Endothelial cell of umbilical vein (primary cell): ENCODE results near the gene POU2AF1. TPM values are rescaled to one million over a fixed set of nuclear protein-coding genes. Genes with fewer than 3 reads are reported as not detected.

Experiments
- BruUV-seq: library from RNA; stranded (reverse); fragments of 400-500 nt; replicated peaks from 2 replicates; lab custom pipeline; 2021; lab: Mats Ljungman, UMichigan
- CTCF ChIA-PET: fragments of 300-600, 350-600 bp; sonication (Branson Sonifier 250); formaldehyde crosslinking; loops from one replicate; lab custom pipeline; 2021; ENCODE audit warnings: antibody characterized with exemption, inconsistent platforms; lab: Charles Lee
- POLR2A ChIA-PET: fragments of 300-600, 350-600 bp; sonication (Branson Sonifier 250); formaldehyde crosslinking; loops from one replicate; lab custom pipeline; 2021; ENCODE audit warnings: antibody characterized with exemption, inconsistent platforms; lab: Charles Lee
- DNase-seq: peaks from one replicate; pipeline ENCODE4 v3.0.0-alpha.2; 2011; ENCODE audit warnings: low read depth, low spot score
- FAIRE-seq: peaks from 2 replicates; lab custom pipeline; 2011; peaks lifted over from hg19 to GRCh38; lab: Jason Lieb, UNC
- H2AFZ ChIP-seq: 2 replicates; pipeline ENCODE4 v1.6.0; 2012; ENCODE audit warnings: low read depth, low read length, control low read depth, inconsistent platforms
- H3K27ac ChIP-seq: 2 replicates; pipeline ENCODE4 v1.5.1; 2011; ENCODE audit warnings: low read depth, mild to moderate bottlenecking, control low read depth, low read length, moderate library complexity; ENCODE audit not compliant: insufficient read depth
- H3K27me3 ChIP-seq, 2 experiments: 2 replicates each; pipeline versions ENCODE4 v1.6.0 to v1.6.1; 2011; ENCODE audit warnings: low read length in 2 of 2, mixed read lengths in 1 of 2; ENCODE audit not compliant: control insufficient read depth in 2 of 2, insufficient read depth in 2 of 2
- H3K36me3 ChIP-seq, 2 experiments: 2 replicates in 1 of 2; 3 replicates in 1 of 2; pipeline ENCODE4 v1.5.1; 2011; ENCODE audit warnings: low read length in 2 of 2, mild to moderate bottlenecking in 1 of 2, moderate library complexity in 1 of 2; ENCODE audit not compliant: control insufficient read depth in 2 of 2, insufficient read depth in 2 of 2; ENCODE audit errors: extremely low read depth in 1 of 2
- H3K4me1 ChIP-seq: 3 replicates; pipeline ENCODE4 v1.5.1; 2011; ENCODE audit warnings: mild to moderate bottlenecking, low read length; ENCODE audit not compliant: control insufficient read depth, insufficient read depth; ENCODE audit errors: extremely low read depth
- H3K4me2 ChIP-seq: 2 replicates; pipeline ENCODE4 v1.6.1; 2011; ENCODE audit warnings: low read length, control low read depth, mixed read lengths; ENCODE audit not compliant: insufficient read depth
- H3K4me3 ChIP-seq, 3 experiments: fragments of 200-600 bp in 1 of 3; sonication (generic), shearing (Covaris generic) in 1 of 3; replicated peaks in 1 of 3; 2 replicates each; pipeline ENCODE4 v1.5.1; 2011 to 2016; ENCODE audit warnings: control low read depth in 3 of 3, low read length in 3 of 3, mild to moderate bottlenecking in 2 of 3, inconsistent platforms in 1 of 3, low read depth in 1 of 3, moderate library complexity in 1 of 3; ENCODE audit not compliant: insufficient read depth in 1 of 3
- H3K79me2 ChIP-seq: 2 replicates; pipeline ENCODE4 v1.6.0; 2012; ENCODE audit warnings: low read length, inconsistent platforms; ENCODE audit not compliant: control insufficient read depth, insufficient read depth
- H3K9ac ChIP-seq: replicated peaks from 2 replicates; pipeline ENCODE3; 2011; ENCODE audit warnings: low read length, control low read depth; ENCODE audit not compliant: insufficient read depth; ENCODE audit errors: extremely low read depth
- H3K9me1 ChIP-seq: replicated peaks from 3 replicates; pipeline ENCODE4 v1.6.0; 2011; ENCODE audit warnings: mild to moderate bottlenecking, low read length; ENCODE audit not compliant: control insufficient read depth, insufficient read depth; ENCODE audit errors: extremely low read depth
- H3K9me3 ChIP-seq: replicated peaks from 2 replicates; pipeline ENCODE4 v1.5.1; 2012; ENCODE audit warnings: low read length, inconsistent platforms; ENCODE audit not compliant: control insufficient read depth, insufficient read depth
- H4K20me1 ChIP-seq: replicated peaks from 2 replicates; pipeline ENCODE3; 2011; ENCODE audit warnings: mild to moderate bottlenecking, low read length; ENCODE audit not compliant: control insufficient read depth, insufficient read depth; ENCODE audit errors: extremely low read depth
- EZH2 ChIP-seq: IDR thresholded peaks from 2 replicates; pipeline ENCODE4 v1.6.1; 2012; ENCODE audit warnings: borderline replicate concordance, low read depth, mild to moderate bottlenecking, moderate library complexity, low read length, inconsistent platforms; ENCODE audit not compliant: severe bottlenecking
- JUN ChIP-seq: IDR thresholded peaks from 2 replicates; pipeline ENCODE4 v1.6.1; 2011; ENCODE audit warnings: borderline replicate concordance, low read depth; ENCODE audit not compliant: insufficient read length, insufficient read depth
- MYC ChIP-seq: IDR thresholded peaks from one replicate; pipeline ENCODE4 v1.6.1; 2011; ENCODE audit warnings: mild to moderate bottlenecking, low read depth, low read length
- POLR2AphosphoS5 ChIP-seq: IDR thresholded peaks from 2 replicates; pipeline ENCODE4 v1.6.1; 2012; ENCODE audit warnings: low read depth, mild to moderate bottlenecking, control low read depth, low read length, moderate library complexity; ENCODE audit not compliant: insufficient read depth
- dilution Hi-C: fragments of 300-500 bp; cut with MboI; formaldehyde crosslinking; loops from one replicate; pipeline ENCODE4 v1.15.0; 2019; ENCODE audit warnings: low sequenced_read_pairs; ENCODE audit not compliant: extremely low pct_ligation_motif_present
- intact Hi-C: fragments of 100-400 bp; cut with micrococcal nuclease; formaldehyde crosslinking; loops from one replicate; pipeline ENCODE4 v1.10.0; 2022
- polyA plus RNA-seq, 4 experiments: library from polyadenylated mRNA; depleted of rRNA in 3 of 4; stranded (reverse) in 3 of 4; unstranded in 1 of 4; fragments of >200 nt; gene quantifications; 2 replicates each; pipeline versions ENCODE4 v1.2.1 to v1.2.3, GENCODE V29; 2011 to 2012; ENCODE audit warnings: missing spikeins in 1 of 4
- total RNA-seq: library from RNA; stranded (reverse); gene quantifications from 2 replicates; pipeline ENCODE4 v1.2.3, GENCODE V29; 2021
- TF ChIP-seq, protein P1 (sequence below), 2 donors: IDR thresholded peaks; 1 replicate in 1 of 2; 2 replicates in 1 of 2; pipeline ENCODE4 v1.5.1; 2011; ENCODE audit warnings: low read length in 2 of 2, mild to moderate bottlenecking in 2 of 2, moderate library complexity in 2 of 2, control low read depth in 1 of 2, inconsistent platforms in 1 of 2, low read depth in 1 of 2; ENCODE audit not compliant: insufficient read depth in 1 of 2; ENCODE audit errors: extremely low read depth in 1 of 2

The POU2AF1 gene
- total and polyA plus RNA-seq, 2 donors (not counting 3 experiments of a cell fraction or from before 2014, with no cell fraction given) = not detected

DNA sequence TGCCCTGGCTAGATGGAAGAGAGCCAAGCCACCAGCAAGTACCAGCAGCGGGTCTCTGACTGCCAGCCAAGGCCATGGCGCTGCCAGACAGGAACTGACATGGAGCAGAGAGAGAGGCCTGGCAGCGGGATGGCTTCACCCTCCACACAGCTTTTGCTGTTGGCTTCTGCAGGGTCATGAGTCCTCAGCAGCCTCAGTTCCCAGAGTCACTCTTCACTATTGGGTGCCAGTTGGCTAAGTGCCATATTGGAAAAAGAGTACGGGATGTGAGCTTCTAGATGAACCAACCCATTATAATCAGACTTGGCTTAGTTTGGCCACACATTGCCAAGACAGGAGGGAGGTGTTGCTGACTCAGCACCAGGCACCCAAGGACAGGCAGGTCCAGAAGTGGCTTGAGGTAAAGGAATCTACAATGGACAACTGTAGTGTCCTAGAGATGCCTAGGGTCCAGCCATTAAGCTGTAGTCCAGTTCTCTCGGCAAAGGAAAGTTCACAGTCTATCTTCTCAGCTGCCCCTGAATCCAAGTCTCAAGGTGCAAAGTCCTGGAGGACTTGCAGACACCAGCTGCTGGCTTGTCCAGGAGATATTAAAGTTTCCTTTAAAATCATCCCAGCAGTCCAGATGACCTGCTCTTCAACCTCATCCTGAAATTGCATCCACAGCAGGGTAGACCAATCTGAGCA is 40.7 kb upstream of the POU2AF1 start:
- intact Hi-C loops (no loop called here), dilution Hi-C loops (no loop called here)
- Histone ChIP-seq H3K4me3 (no peak overlapping the region), H4K20me1 (no peaks in the 10 kb centered on the region), H3K9me3 (no peaks in the 10 kb centered on the region), H2AFZ (no peak overlapping the region), H3K9ac (no peak overlapping the region), H3K27ac (no peak overlapping the region), H3K4me1 (no peaks in the 10 kb centered on the region), H3K9me1 (no peaks in the 10 kb centered on the region), H3K27me3 (no peaks in the 10 kb centered on the region), H3K36me3 (no peaks in the 10 kb centered on the region), H3K4me2 (no peak overlapping the region), H3K79me2 (no peaks in the 10 kb centered on the region)
- BruUV-seq = no TSS peak
- TF ChIP-seq EZH2 = no peak
- TF ChIP-seq, protein P1, sequence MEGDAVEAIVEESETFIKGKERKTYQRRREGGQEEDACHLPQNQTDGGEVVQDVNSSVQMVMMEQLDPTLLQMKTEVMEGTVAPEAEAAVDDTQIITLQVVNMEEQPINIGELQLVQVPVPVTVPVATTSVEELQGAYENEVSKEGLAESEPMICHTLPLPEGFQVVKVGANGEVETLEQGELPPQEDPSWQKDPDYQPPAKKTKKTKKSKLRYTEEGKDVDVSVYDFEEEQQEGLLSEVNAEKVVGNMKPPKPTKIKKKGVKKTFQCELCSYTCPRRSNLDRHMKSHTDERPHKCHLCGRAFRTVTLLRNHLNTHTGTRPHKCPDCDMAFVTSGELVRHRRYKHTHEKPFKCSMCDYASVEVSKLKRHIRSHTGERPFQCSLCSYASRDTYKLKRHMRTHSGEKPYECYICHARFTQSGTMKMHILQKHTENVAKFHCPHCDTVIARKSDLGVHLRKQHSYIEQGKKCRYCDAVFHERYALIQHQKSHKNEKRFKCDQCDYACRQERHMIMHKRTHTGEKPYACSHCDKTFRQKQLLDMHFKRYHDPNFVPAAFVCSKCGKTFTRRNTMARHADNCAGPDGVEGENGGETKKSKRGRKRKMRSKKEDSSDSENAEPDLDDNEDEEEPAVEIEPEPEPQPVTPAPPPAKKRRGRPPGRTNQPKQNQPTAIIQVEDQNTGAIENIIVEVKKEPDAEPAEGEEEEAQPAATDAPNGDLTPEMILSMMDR (IDR thresholded peaks at IDR 0.05; ENCODE audit: extremely low read depth in 1 of 2, insufficient read depth in 1 of 2, low read depth in 1 of 2, low read length in 2 of 2) = no peak
- no peak for TF ChIP-seq JUN
- no peak for TF ChIP-seq MYC
- no peak for TF ChIP-seq POLR2AphosphoS5
- FAIRE-seq = no peak
- ChIA-PET POLR2A (no interaction called here), CTCF (interaction anchor here (1.3 to 5.0 kb wide), 2 partner anchors 9 to 137 kb away, joined by 3 to 28 read pairs; no protein-coding TSS in a partner anchor)
- no peak for DNase-seq
